ENCODE measurements around the gene MYO1D.

Gene MYO1D

GRCh38 chr17:32820440-32820839 lies 56.5 kb downstream of the MYO1D start:
- no peak for DNase-seq (ENCODE audit: low read depth)
- no peak for TF ChIP-seq CTCF (IDR thresholded peaks at IDR 0.05; ENCODE audit: control insufficient read depth, extremely low read depth, insufficient read depth)
- H3K4me3 ChIP-seq (ENCODE audit: low read depth, low read length), result no peak overlapping the region

GRCh38 chr17:32819787-32820186 lies 57.1 kb downstream of the MYO1D start:
- no peak for DNase-seq (ENCODE audit: low read depth)
- TF ChIP-seq CTCF (IDR thresholded peaks at IDR 0.05; ENCODE audit: control insufficient read depth, extremely low read depth, insufficient read depth), result no peak

GRCh38 chr17:32819035-32819434 lies 57.9 kb downstream of the MYO1D start:
- no peak for DNase-seq (ENCODE audit: low read depth)
- no peak overlapping the region for H3K4me3 ChIP-seq (ENCODE audit: low read depth, low read length)
- no peak for TF ChIP-seq CTCF (IDR thresholded peaks at IDR 0.05; ENCODE audit: control insufficient read depth, extremely low read depth, insufficient read depth)

More at GRCh38 chr17:32819787-32820186, 57.1 kb downstream of the MYO1D start:
- no peak overlapping the region for H3K4me3 ChIP-seq (ENCODE audit: low read depth, low read length)

- H3K4me3 ChIP-seq (ENCODE audit: low read depth, low read length), result no peak overlapping the region
- no peak for TF ChIP-seq CTCF (IDR thresholded peaks at IDR 0.05; ENCODE audit: control insufficient read depth, extremely low read depth, insufficient read depth)
- DNase-seq (ENCODE audit: low read depth), result no peak
Measured at GRCh38 chr17:32815460-32815859, 61.5 kb downstream of the MYO1D start.

- H3K4me3 ChIP-seq (ENCODE audit: low read depth, low read length), result no peak overlapping the region
- no peak for TF ChIP-seq CTCF (IDR thresholded peaks at IDR 0.05; ENCODE audit: control insufficient read depth, extremely low read depth, insufficient read depth)
- DNase-seq (ENCODE audit: low read depth), result no peak
Measured at GRCh38 chr17:32814836-32815235, 62.1 kb downstream of the MYO1D start.

- no peak for TF ChIP-seq CTCF (IDR thresholded peaks at IDR 0.05; ENCODE audit: control insufficient read depth, extremely low read depth, insufficient read depth)
- DNase-seq (ENCODE audit: low read depth), result no peak
- no peak overlapping the region for H3K4me3 ChIP-seq (ENCODE audit: low read depth, low read length)
Measured at GRCh38 chr17:32813021-32813420, 63.9 kb downstream of the MYO1D start.

- TF ChIP-seq CTCF (IDR thresholded peaks at IDR 0.05; ENCODE audit: control insufficient read depth, extremely low read depth, insufficient read depth), result no peak
- DNase-seq (ENCODE audit: low read depth), result no peak
- H3K4me3 ChIP-seq (ENCODE audit: low read depth, low read length), result no peak overlapping the region
Measured at GRCh38 chr17:32810690-32811089, 66.2 kb downstream of the MYO1D start.
